ENCODE data around the gene SIAH1.
"Not testable (repeated sequence)": the region's sequence is repeated elsewhere in the genome, so short reads cannot be mapped to it uniquely, and the experiment has no call there.

The SIAH1 gene

DNA sequence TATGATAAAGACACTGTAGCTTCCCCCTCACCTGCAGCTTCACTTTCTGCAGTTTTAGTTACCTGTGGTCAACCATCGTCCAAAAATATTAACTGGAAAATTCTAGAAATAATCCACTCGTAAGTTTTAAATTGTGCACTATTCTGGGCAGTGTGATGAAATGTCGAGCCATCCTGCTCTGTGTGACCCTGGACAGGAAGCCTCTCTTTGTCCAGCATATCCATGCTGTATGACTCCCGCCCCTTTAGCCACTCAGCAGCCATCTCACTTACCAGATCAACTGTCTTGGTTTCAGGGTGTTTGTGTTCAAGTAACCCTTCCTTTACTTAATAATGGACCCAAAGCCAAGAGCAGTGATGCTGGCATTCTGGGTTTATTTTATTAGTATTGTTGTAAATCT, 56.1 kb downstream of the SIAH1 start:
- ATAC-seq = no peak

DNA sequence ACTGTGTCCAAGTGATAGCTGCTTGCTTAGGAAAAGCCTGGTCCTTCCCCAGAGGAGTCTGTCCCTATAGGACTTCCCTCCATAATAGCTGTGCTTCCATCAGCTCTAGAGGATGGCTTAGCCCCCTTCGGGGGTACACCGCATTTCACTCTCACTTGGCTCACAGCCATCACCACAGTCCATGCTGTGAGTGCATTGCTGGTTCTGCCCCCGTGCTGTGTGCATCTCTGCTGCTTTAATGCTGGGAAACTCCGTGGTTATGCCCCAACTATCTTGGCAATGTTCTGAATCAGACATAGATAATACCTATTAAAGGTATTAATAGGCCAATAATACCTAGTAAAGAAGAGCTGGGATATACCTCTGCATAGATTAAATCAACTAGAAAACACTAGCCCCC, 58.3 kb downstream of the SIAH1 start:
- ATAC-seq = peak in 1 of 2 donors; percentile 36

DNA sequence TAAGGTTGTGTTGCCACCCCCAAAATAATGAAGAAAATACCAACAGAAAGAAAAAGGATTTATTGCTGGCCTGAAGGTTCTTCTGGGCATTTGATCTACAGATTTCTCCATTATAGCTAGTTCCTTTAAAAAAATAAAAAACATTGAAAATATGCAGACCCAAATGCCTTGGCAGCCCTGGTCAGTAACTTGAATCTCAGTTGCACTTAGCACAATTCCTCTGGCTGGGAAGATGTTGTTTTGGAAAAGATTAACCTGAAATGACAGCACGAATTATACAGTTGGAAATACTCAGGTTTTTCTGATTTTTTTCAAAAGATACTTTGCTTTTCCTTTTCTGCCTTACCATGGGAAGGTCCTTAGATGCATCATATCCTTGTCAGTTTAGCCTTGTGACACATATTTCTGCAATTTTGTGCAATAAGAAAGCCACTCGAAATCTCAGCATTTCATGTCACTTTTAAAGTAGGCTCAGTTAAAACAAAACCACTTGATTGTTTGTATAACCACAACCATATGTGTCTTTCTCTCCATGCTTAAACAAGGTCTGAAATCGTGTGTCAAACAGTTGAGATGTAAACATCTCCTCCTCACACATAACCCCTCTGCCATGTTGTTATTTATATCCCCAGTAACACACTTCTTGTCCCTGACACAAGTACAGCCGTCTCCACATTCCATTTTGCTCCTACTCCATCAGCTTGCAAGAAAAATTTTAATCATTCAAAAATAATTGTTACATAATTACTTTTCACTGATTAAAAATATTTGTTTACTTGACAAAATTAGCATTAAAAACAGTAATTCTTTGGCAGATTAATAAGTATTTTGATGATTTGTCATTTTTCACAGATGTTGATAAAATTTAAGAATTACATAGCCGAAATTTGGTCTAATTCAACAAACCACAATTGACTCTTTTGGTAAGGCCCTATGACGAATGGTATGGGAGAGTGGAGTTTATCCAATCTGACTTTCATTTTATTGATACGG, 61.1 kb downstream of the SIAH1 start:
- no peak for ATAC-seq

DNA sequence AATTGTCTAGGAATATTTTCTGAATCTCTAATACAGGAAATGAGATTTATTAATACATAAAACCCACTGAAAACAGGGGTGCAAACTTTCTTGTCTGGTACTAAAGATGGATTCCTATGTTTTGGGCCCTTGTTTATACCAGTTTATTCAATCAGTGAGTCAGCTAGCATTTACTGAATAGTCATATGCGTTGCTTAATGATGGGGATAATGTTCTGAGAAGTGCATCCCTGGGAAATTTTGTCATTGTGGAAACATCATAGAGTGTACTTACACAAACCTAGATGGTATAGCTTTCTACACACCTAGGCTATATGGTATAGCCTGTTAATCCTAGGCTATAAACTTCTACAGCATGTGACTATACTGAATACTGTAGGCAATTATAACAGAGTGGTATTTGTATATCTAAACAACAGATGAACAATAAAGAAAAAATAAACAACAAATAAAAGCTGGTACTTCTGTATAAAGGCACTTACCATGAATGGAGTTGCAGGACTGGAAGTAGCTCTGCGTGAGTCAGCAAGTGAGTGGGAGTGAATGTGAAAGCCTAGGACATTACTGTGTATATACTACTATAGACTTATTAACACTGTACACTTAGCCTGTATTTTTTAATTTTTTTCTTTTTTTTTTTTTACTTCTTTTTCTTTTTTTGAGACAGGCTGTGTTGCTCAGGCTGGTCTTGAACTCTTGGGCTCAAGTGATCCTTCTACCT, 63.7 kb downstream of the SIAH1 start:
- peak; percentile 58 to 75 for ATAC-seq

DNA sequence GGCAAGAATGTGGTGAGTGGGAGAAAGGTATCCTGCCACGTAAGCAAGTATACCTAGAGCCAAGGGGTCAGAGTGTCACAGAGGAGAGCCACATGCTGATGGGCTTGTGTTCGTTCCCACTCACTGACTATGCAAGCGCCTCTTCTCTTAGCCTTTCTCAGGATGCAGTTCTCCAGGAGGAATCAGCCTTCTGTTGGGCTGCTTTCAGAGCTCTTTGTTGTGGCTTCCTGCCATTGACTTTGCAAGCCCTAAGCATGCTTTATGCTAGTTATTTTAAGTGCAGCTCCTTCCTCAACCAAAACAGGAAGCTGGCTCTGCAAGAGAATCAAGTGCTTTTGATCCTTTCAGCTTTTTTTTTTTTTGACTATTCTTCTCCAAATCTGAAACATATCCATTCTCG, 66.6 kb downstream of the SIAH1 start:
- no peak for ATAC-seq

GRCh38 chr16:48317614-48318315, 67.4 kb downstream of the SIAH1 start:
- peak; percentile 46 to 53 for ATAC-seq

DNA sequence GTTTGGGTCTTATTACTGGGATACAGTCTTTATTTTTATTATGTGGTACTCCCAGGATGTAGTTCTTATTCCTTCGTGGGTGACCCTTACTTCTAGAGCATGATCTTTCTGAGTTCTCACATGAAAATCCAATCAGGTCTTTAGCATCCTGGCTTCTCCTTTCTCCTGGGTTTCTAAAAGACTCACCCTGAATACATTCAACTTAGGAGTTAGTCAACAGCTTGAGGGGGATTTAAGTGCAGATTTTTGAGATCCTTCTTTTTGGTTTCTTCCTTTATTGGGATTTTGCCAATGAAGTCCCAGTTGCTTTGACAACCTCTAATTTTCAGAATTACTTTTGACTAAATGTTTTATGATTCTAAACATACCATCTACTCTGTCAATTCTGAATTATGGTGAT, 68.2 kb downstream of the SIAH1 start:
- no peak for ATAC-seq

- ATAC-seq = not testable (repeated sequence)
Observed at GRCh38 chr16:48313905-48314304, 71.3 kb downstream of the SIAH1 start.

GRCh38 chr16:48310908-48311641, 74.1 kb downstream of the SIAH1 start:
- no peak for ATAC-seq

All from activated CD4-positive, CD25-positive, alpha-beta regulatory T cell treated with anti-CD3 and anti-CD28 coated beads, Interleukin-2, amount 50 U/mL, for 24 hours (primary cell).